Activated T-helper 17 cell treated with anti-CD3 and anti-CD28 coated beads, Interleukin-2, amount 50 U/mL, for 72 hours (primary cell): ENCODE results near the gene LTO1. TPM values are rescaled to one million over a fixed set of nuclear protein-coding genes. Genes with fewer than 3 reads are reported as not detected.
"Not testable (repeated sequence)": the region's sequence is repeated elsewhere in the genome, so short reads cannot be mapped to it uniquely, and the experiment has no call there.

Experiments used
- ATAC-seq: fragments of 150-1000 bp; cut with Tn5 transposase; replicated peaks from 2 replicates; pipeline ENCODE4 v1.10.0; 2021; ENCODE audit warnings: mild to moderate bottlenecking, moderate library complexity
- H3K27ac Mint-ChIP-seq: one replicate; pipeline ENCODE4 v1.8.0; 2022; ENCODE audit warnings: mixed read lengths
- H3K27me3 Mint-ChIP-seq: one replicate; pipeline ENCODE4 v1.8.0; 2022; ENCODE audit warnings: mixed read lengths
- H3K36me3 Mint-ChIP-seq: one replicate; pipeline ENCODE4 v1.8.0; 2022; ENCODE audit warnings: low read depth, mild to moderate bottlenecking, mixed read lengths
- H3K4me1 Mint-ChIP-seq: one replicate; pipeline ENCODE4 v1.8.0; 2022; ENCODE audit warnings: mixed read lengths
- H3K4me3 Mint-ChIP-seq: one replicate; pipeline ENCODE4 v1.8.0; 2022; ENCODE audit warnings: mild to moderate bottlenecking, mixed read lengths
- H3K9me3 Mint-ChIP-seq: one replicate; pipeline ENCODE4 v1.8.0; 2022; ENCODE audit warnings: mixed read lengths
- total RNA-seq, 2 donors: library from RNA; stranded (reverse); gene quantifications; one replicate each; pipeline ENCODE4 v1.2.3, GENCODE V29; 2022

LTO1 gene
- total RNA-seq, 2 donors from 2014 or later: 20.4 to 25.6 TPM

- no peak overlapping the region for H3K27ac Mint-ChIP-seq
- no peak overlapping the region for H3K4me3 Mint-ChIP-seq
Measured at GRCh38 chr11:69636512-69637197, 38.5 kb downstream of the LTO1 start.

GRCh38 chr11:69635804-69636511 lies 39.2 kb downstream of the LTO1 start:
- Mint-ChIP-seq H3K36me3 (no peaks in the 10 kb centered on the region), H3K27ac (no peak overlapping the region), H3K27me3 (peaks cover 23% of the 10 kb centered on the region), H3K4me3 (no peak overlapping the region), H3K9me3 (no peaks in the 10 kb centered on the region), H3K4me1 (peaks cover under 1% of the 10 kb centered on the region)
- no peak for ATAC-seq

More at GRCh38 chr11:69636512-69637197, 38.5 kb downstream of the LTO1 start:
- H3K36me3 Mint-ChIP-seq: no peaks in the 10 kb centered on the region
- H3K4me1 Mint-ChIP-seq: peaks cover 5% of the 10 kb centered on the region
- ATAC-seq: no peak
- H3K9me3 Mint-ChIP-seq: no peaks in the 10 kb centered on the region
- H3K27me3 Mint-ChIP-seq: peaks cover 28% of the 10 kb centered on the region

- no peak overlapping the region for H3K4me3 Mint-ChIP-seq
- H3K27ac Mint-ChIP-seq: no peak overlapping the region
- H3K27me3 Mint-ChIP-seq: peaks cover 16% of the 10 kb centered on the region
- H3K36me3 Mint-ChIP-seq: no peaks in the 10 kb centered on the region
- H3K4me1 Mint-ChIP-seq: no peaks in the 10 kb centered on the region
- H3K9me3 Mint-ChIP-seq: no peaks in the 10 kb centered on the region
- no peak for ATAC-seq
Measured at GRCh38 chr11:69635195-69635594, 40.0 kb downstream of the LTO1 start.

GRCh38 chr11:69634590-69634989 lies 40.6 kb downstream of the LTO1 start:
- H3K9me3 Mint-ChIP-seq: no peaks in the 10 kb centered on the region
- ATAC-seq: no peak
- no peaks in the 10 kb centered on the region for H3K4me1 Mint-ChIP-seq
- no peaks in the 10 kb centered on the region for H3K36me3 Mint-ChIP-seq
- no peak overlapping the region for H3K4me3 Mint-ChIP-seq
- H3K27me3 Mint-ChIP-seq: peaks cover 13% of the 10 kb centered on the region
- no peak overlapping the region for H3K27ac Mint-ChIP-seq

GRCh38 chr11:69634069-69634468 lies 41.1 kb downstream of the LTO1 start:
- Mint-ChIP-seq H3K4me1 (no peaks in the 10 kb centered on the region), H3K27ac (no peak overlapping the region), H3K4me3 (no peak overlapping the region), H3K27me3 (peaks cover 19% of the 10 kb centered on the region), H3K36me3 (no peaks in the 10 kb centered on the region), H3K9me3 (no peaks in the 10 kb centered on the region)
- no peak for ATAC-seq

- H3K4me1 Mint-ChIP-seq: no peaks in the 10 kb centered on the region
- no peak overlapping the region for H3K27ac Mint-ChIP-seq
- no peak for ATAC-seq
- H3K4me3 Mint-ChIP-seq: no peak overlapping the region
- peaks cover 16% of the 10 kb centered on the region for H3K27me3 Mint-ChIP-seq
- no peaks in the 10 kb centered on the region for H3K36me3 Mint-ChIP-seq
- H3K9me3 Mint-ChIP-seq: no peaks in the 10 kb centered on the region
Measured at GRCh38 chr11:69632900-69633299, 42.3 kb downstream of the LTO1 start.

- no peak overlapping the region for H3K27ac Mint-ChIP-seq
- ATAC-seq: no peak
- H3K4me1 Mint-ChIP-seq: no peaks in the 10 kb centered on the region
- no peak overlapping the region for H3K4me3 Mint-ChIP-seq
- H3K27me3 Mint-ChIP-seq: peaks cover 27% of the 10 kb centered on the region
- H3K9me3 Mint-ChIP-seq: no peaks in the 10 kb centered on the region
- no peaks in the 10 kb centered on the region for H3K36me3 Mint-ChIP-seq
Measured at GRCh38 chr11:69630424-69630823, 44.7 kb downstream of the LTO1 start.

GRCh38 chr11:69630017-69630416 lies 45.1 kb downstream of the LTO1 start:
- Mint-ChIP-seq H3K36me3 (no peaks in the 10 kb centered on the region), H3K27me3 (peaks cover 25% of the 10 kb centered on the region), H3K9me3 (no peaks in the 10 kb centered on the region), H3K4me1 (no peaks in the 10 kb centered on the region), H3K4me3 (no peak overlapping the region), H3K27ac (no peak overlapping the region)
- no peak for ATAC-seq

GRCh38 chr11:69627551-69627950 lies 47.6 kb downstream of the LTO1 start:
- H3K9me3 Mint-ChIP-seq: no peaks in the 10 kb centered on the region
- ATAC-seq: no peak
- H3K4me1 Mint-ChIP-seq: no peaks in the 10 kb centered on the region
- no peaks in the 10 kb centered on the region for H3K36me3 Mint-ChIP-seq
- no peak overlapping the region for H3K4me3 Mint-ChIP-seq
- H3K27ac Mint-ChIP-seq: no peak overlapping the region
- peaks cover 31% of the 10 kb centered on the region for H3K27me3 Mint-ChIP-seq

- Mint-ChIP-seq H3K36me3 (no peaks in the 10 kb centered on the region), H3K4me3 (no peak overlapping the region), H3K27me3 (peaks cover 28% of the 10 kb centered on the region), H3K9me3 (no peaks in the 10 kb centered on the region), H3K4me1 (no peaks in the 10 kb centered on the region), H3K27ac (no peak overlapping the region)
- no peak for ATAC-seq
Measured at GRCh38 chr11:69625476-69625875, 49.7 kb downstream of the LTO1 start.

- Mint-ChIP-seq H3K27ac (no peak overlapping the region), H3K4me3 (no peak overlapping the region), H3K27me3 (peaks cover 30% of the 10 kb centered on the region), H3K9me3 (no peaks in the 10 kb centered on the region), H3K4me1 (no peaks in the 10 kb centered on the region), H3K36me3 (no peaks in the 10 kb centered on the region)
- ATAC-seq: no peak
Measured at GRCh38 chr11:69624293-69624692, 50.9 kb downstream of the LTO1 start.

- not testable (repeated sequence) for H3K4me1 Mint-ChIP-seq, H3K4me3 Mint-ChIP-seq, ATAC-seq, H3K9me3 Mint-ChIP-seq, H3K36me3 Mint-ChIP-seq, H3K27ac Mint-ChIP-seq
- H3K27me3 Mint-ChIP-seq: peaks cover 32% of the 10 kb centered on the region
Measured at GRCh38 chr11:69622097-69622681, 53.0 kb downstream of the LTO1 start.

- H3K27ac Mint-ChIP-seq: no peak overlapping the region
- no peak overlapping the region for H3K4me3 Mint-ChIP-seq
- no peak for ATAC-seq
- H3K4me1 Mint-ChIP-seq: no peaks in the 10 kb centered on the region
- peaks cover 25% of the 10 kb centered on the region for H3K27me3 Mint-ChIP-seq
- H3K36me3 Mint-ChIP-seq: no peaks in the 10 kb centered on the region
- H3K9me3 Mint-ChIP-seq: no peaks in the 10 kb centered on the region
Measured at GRCh38 chr11:69620683-69621290, 54.4 kb downstream of the LTO1 start.

- H3K9me3 Mint-ChIP-seq: no peaks in the 10 kb centered on the region
- H3K36me3 Mint-ChIP-seq: no peaks in the 10 kb centered on the region
- no peak overlapping the region for H3K4me3 Mint-ChIP-seq
- no peak overlapping the region for H3K27ac Mint-ChIP-seq
- H3K4me1 Mint-ChIP-seq: no peaks in the 10 kb centered on the region
- H3K27me3 Mint-ChIP-seq: peaks cover 23% of the 10 kb centered on the region
- no peak for ATAC-seq
Measured at GRCh38 chr11:69618237-69618636, 56.9 kb downstream of the LTO1 start.

- no peak overlapping the region for H3K27ac Mint-ChIP-seq
- peaks cover 23% of the 10 kb centered on the region for H3K27me3 Mint-ChIP-seq
- H3K9me3 Mint-ChIP-seq: no peaks in the 10 kb centered on the region
- H3K36me3 Mint-ChIP-seq: no peaks in the 10 kb centered on the region
- no peaks in the 10 kb centered on the region for H3K4me1 Mint-ChIP-seq
- no peak for ATAC-seq
- H3K4me3 Mint-ChIP-seq: no peak overlapping the region
Measured at GRCh38 chr11:69617682-69618081, 57.5 kb downstream of the LTO1 start.
